ENCODE results near the gene FSCN2. TPM values are rescaled to one million over a fixed set of nuclear protein-coding genes. Genes with fewer than 3 reads are reported as not detected.

FSCN2 gene
- total RNA-seq, 1 experiment from 2014 or later: 1.2 TPM

GRCh38 chr17:81553616-81554181, 25.5 kb downstream of the FSCN2 start:
- Histone ChIP-seq H3K4me3 (ENCODE audit: low read depth in 2 of 2, low read length in 2 of 2) (peak overlapping the region; percentile 84 to 91), H3K27ac (ENCODE audit: low read length) (peak overlapping the region; percentile 100), H3K27me3 (ENCODE audit: control insufficient read depth, insufficient read depth, low read length) (no peaks in the 10 kb centered on the region), H3K9me3 (ENCODE audit: control insufficient read depth, insufficient read depth, low read depth, low read length) (no peaks in the 10 kb centered on the region), H3K36me3 (ENCODE audit: control insufficient read depth, insufficient read depth, low read length) (peaks cover 7% of the 10 kb centered on the region; the same call in 1 of the 2 replicates), H3K4me1 (ENCODE audit: control insufficient read depth, insufficient read depth, low read length) (peaks cover 59% of the 10 kb centered on the region)
- TSS peak; percentile 92 for BruUV-seq (replicated peaks)
- peak; percentile 44 for ATAC-seq
- intact Hi-C loops (cut with micrococcal nuclease; ENCODE audit: unreplicated experiment) (loop anchor here (2.0 kb wide), 1 partner anchor 13 kb away; no protein-coding TSS in a partner anchor), in situ Hi-C loops (cut with HindIII; ENCODE audit: low pct_unique_long_range_greater_than_20kb, low sequenced_read_pairs) (no loop called here)
- ChIA-PET POLR2A (no interaction called here), CTCF (no interaction called here)
- DNase-seq (ENCODE audit: low read depth, low spot score): no peak
- TF ChIP-seq REST (IDR thresholded peaks at IDR 0.05; ENCODE audit: insufficient read depth in 1 of 2, low read depth in 2 of 2, low read length in 1 of 2) (no peak), SIN3A (IDR thresholded peaks at IDR 0.05; ENCODE audit: borderline replicate concordance, insufficient read depth, low read depth, low read length) (no peak), TCF7L2 (IDR thresholded peaks at IDR 0.05; ENCODE audit: low read depth, low read length) (no peak; the same call in 1 of the 2 replicates), CTCF (IDR thresholded peaks at IDR 0.05) (no peak), POLR2AphosphoS5 (IDR thresholded peaks at IDR 0.05; ENCODE audit: low read depth, low read length) (0 out of 2 replicates have a peak, but pooled peaks have one; percentile 70)

- ChIA-PET POLR2A (interaction anchor here (0.6 kb wide), 1 partner anchor 18 kb away, joined by 5 read pairs; no protein-coding TSS in a partner anchor), CTCF (no interaction called here)
- TF ChIP-seq SIN3A (IDR thresholded peaks at IDR 0.05; ENCODE audit: borderline replicate concordance, insufficient read depth, low read depth, low read length) (no peak), POLR2AphosphoS5 (IDR thresholded peaks at IDR 0.05; ENCODE audit: low read depth, low read length) (no peak; the same call in 1 of the 2 replicates), TCF7L2 (IDR thresholded peaks at IDR 0.05; ENCODE audit: low read depth, low read length) (no peak), CTCF (IDR thresholded peaks at IDR 0.05) (no peak), REST (IDR thresholded peaks at IDR 0.05; ENCODE audit: insufficient read depth in 1 of 2, low read depth in 2 of 2, low read length in 1 of 2) (no peak)
- Histone ChIP-seq H3K27me3 (ENCODE audit: control insufficient read depth, insufficient read depth, low read length) (no peaks in the 10 kb centered on the region), H3K4me3 (ENCODE audit: low read depth in 2 of 2, low read length in 2 of 2) (no peak overlapping the region), H3K9me3 (ENCODE audit: control insufficient read depth, insufficient read depth, low read depth, low read length) (no peaks in the 10 kb centered on the region), H3K27ac (ENCODE audit: low read length) (peak overlapping the region; percentile 100), H3K36me3 (ENCODE audit: control insufficient read depth, insufficient read depth, low read length) (peaks cover 7% of the 10 kb centered on the region; the same call in 1 of the 2 replicates), H3K4me1 (ENCODE audit: control insufficient read depth, insufficient read depth, low read length) (peaks cover 76% of the 10 kb centered on the region)
- DNase-seq (ENCODE audit: low read depth, low spot score) (no peak), ATAC-seq (no peak)
- BruUV-seq (replicated peaks): no TSS peak
- in situ Hi-C loops (cut with HindIII; ENCODE audit: low pct_unique_long_range_greater_than_20kb, low sequenced_read_pairs): no loop called here
- intact Hi-C loops (cut with micrococcal nuclease; ENCODE audit: unreplicated experiment): loop anchor here (5.0 kb wide), 1 partner anchor 46 kb away; no protein-coding TSS in a partner anchor
Observed at GRCh38 chr17:81556175-81556691, 28.1 kb downstream of the FSCN2 start.

Measured in Panc1 (cell line).